ENCODE data around the gene PPFIA2. TPM values are rescaled to one million over a fixed set of nuclear protein-coding genes. Genes with fewer than 3 reads are reported as not detected.
"Not testable (repeated sequence)": the region's sequence is repeated elsewhere in the genome, so short reads cannot be mapped to it uniquely, and the experiment has no call there.

The PPFIA2 gene
- total and polyA plus RNA-seq, 9 donors, result 0.93 to 3.1 (median 1.5) TPM

GRCh38 chr12:81615026-81615588, 144.0 kb downstream of the PPFIA2 start:
- H3K27me3 ChIP-seq (ENCODE audit: control insufficient read depth, insufficient read depth, low read length), result no peaks in the 10 kb centered on the region
- peak; percentile 36 for DNase-seq
- no peaks in the 10 kb centered on the region for H3K9me3 ChIP-seq (replicated peaks; ENCODE audit: control insufficient read depth, low read depth, low read length)
- no peak overlapping the region for H3K27ac ChIP-seq (ENCODE audit: low read length)
- no peaks in the 10 kb centered on the region for H3K36me3 ChIP-seq (ENCODE audit: control insufficient read depth, insufficient read depth, low read length)
- H3K4me3 ChIP-seq (ENCODE audit: low read length), result no peak overlapping the region
- WGBS (ENCODE audit: insufficient coverage), result 45% methylated on average over 2 of the region's 3 CpGs
- H3K4me1 ChIP-seq (ENCODE audit: control insufficient read depth, insufficient read depth, low read length), result no peaks in the 10 kb centered on the region

GRCh38 chr12:81610955-81611889, 147.9 kb downstream of the PPFIA2 start:
- Histone ChIP-seq H3K4me1 (ENCODE audit: control insufficient read depth, insufficient read depth, low read length) (no peaks in the 10 kb centered on the region), H3K27ac (ENCODE audit: low read length) (no peak overlapping the region), H3K9me3 (replicated peaks; ENCODE audit: control insufficient read depth, low read depth, low read length) (no peaks in the 10 kb centered on the region), H3K4me3 (ENCODE audit: low read length) (no peak overlapping the region), H3K36me3 (ENCODE audit: control insufficient read depth, insufficient read depth, low read length) (no peaks in the 10 kb centered on the region), H3K27me3 (ENCODE audit: control insufficient read depth, insufficient read depth, low read length) (no peaks in the 10 kb centered on the region)
- WGBS (ENCODE audit: insufficient coverage), result 80% methylated on average over 11 of the region's 18 CpGs
- no peak for DNase-seq

GRCh38 chr12:81597928-81598604, 161.1 kb downstream of the PPFIA2 start:
- Histone ChIP-seq H3K4me1 (ENCODE audit: control insufficient read depth, insufficient read depth, low read length) (no peaks in the 10 kb centered on the region), H3K27me3 (ENCODE audit: control insufficient read depth, insufficient read depth, low read length) (no peaks in the 10 kb centered on the region), H3K9me3 (replicated peaks; ENCODE audit: control insufficient read depth, low read depth, low read length) (no peaks in the 10 kb centered on the region), H3K36me3 (ENCODE audit: control insufficient read depth, insufficient read depth, low read length) (no peaks in the 10 kb centered on the region), H3K4me3 (ENCODE audit: low read length) (no peak overlapping the region), H3K27ac (ENCODE audit: low read length) (no peak overlapping the region)
- WGBS (ENCODE audit: insufficient coverage), result 0% methylated on average over 1 of the region's 7 CpGs
- peak; percentile 6 for DNase-seq

GRCh38 chr12:81596558-81596957, 162.6 kb downstream of the PPFIA2 start:
- no peak for DNase-seq
- no peaks in the 10 kb centered on the region for H3K36me3 ChIP-seq (ENCODE audit: control insufficient read depth, insufficient read depth, low read length)
- H3K9me3 ChIP-seq (replicated peaks; ENCODE audit: control insufficient read depth, low read depth, low read length), result no peaks in the 10 kb centered on the region
- no peak overlapping the region for H3K4me3 ChIP-seq (ENCODE audit: low read length)
- no peaks in the 10 kb centered on the region for H3K27me3 ChIP-seq (ENCODE audit: control insufficient read depth, insufficient read depth, low read length)
- no peak overlapping the region for H3K27ac ChIP-seq (ENCODE audit: low read length)
- 0% methylated on average over 1 of the region's 1 CpG for WGBS (ENCODE audit: insufficient coverage)
- H3K4me1 ChIP-seq (ENCODE audit: control insufficient read depth, insufficient read depth, low read length), result no peaks in the 10 kb centered on the region

GRCh38 chr12:81591256-81591655, 167.9 kb downstream of the PPFIA2 start:
- Histone ChIP-seq H3K27me3 (ENCODE audit: control insufficient read depth, insufficient read depth, low read length) (no peaks in the 10 kb centered on the region), H3K27ac (ENCODE audit: low read length) (no peak overlapping the region), H3K4me3 (ENCODE audit: low read length) (no peak overlapping the region), H3K4me1 (ENCODE audit: control insufficient read depth, insufficient read depth, low read length) (no peaks in the 10 kb centered on the region), H3K36me3 (ENCODE audit: control insufficient read depth, insufficient read depth, low read length) (no peaks in the 10 kb centered on the region), H3K9me3 (replicated peaks; ENCODE audit: control insufficient read depth, low read depth, low read length) (peaks cover 5% of the 10 kb centered on the region)
- 75% methylated on average over 4 of the region's 4 CpGs for WGBS (ENCODE audit: insufficient coverage)
- no peak for DNase-seq

GRCh38 chr12:81590703-81591102, 168.4 kb downstream of the PPFIA2 start:
- no CpG with 5 or more reads among the region's 2 CpGs for WGBS (ENCODE audit: insufficient coverage)
- not testable (repeated sequence) for H3K27ac ChIP-seq (ENCODE audit: low read length); H3K27me3 ChIP-seq (ENCODE audit: control insufficient read depth, insufficient read depth, low read length); H3K36me3 ChIP-seq (ENCODE audit: control insufficient read depth, insufficient read depth, low read length); H3K9me3 ChIP-seq (replicated peaks; ENCODE audit: control insufficient read depth, low read depth, low read length); H3K4me1 ChIP-seq (ENCODE audit: control insufficient read depth, insufficient read depth, low read length); H3K4me3 ChIP-seq (ENCODE audit: low read length); DNase-seq

- Histone ChIP-seq H3K4me1 (ENCODE audit: control insufficient read depth, insufficient read depth, low read length) (no peaks in the 10 kb centered on the region), H3K9me3 (replicated peaks; ENCODE audit: control insufficient read depth, low read depth, low read length) (peaks cover 5% of the 10 kb centered on the region), H3K27ac (ENCODE audit: low read length) (no peak overlapping the region), H3K4me3 (ENCODE audit: low read length) (no peak overlapping the region), H3K36me3 (ENCODE audit: control insufficient read depth, insufficient read depth, low read length) (no peaks in the 10 kb centered on the region), H3K27me3 (ENCODE audit: control insufficient read depth, insufficient read depth, low read length) (no peaks in the 10 kb centered on the region)
- no CpG with 5 or more reads among the region's 1 CpG for WGBS (ENCODE audit: insufficient coverage)
- DNase-seq, result peak; percentile 4
Measured at GRCh38 chr12:81588235-81589008, 170.7 kb downstream of the PPFIA2 start.

GRCh38 chr12:81585787-81586186, 173.4 kb downstream of the PPFIA2 start:
- Histone ChIP-seq H3K9me3 (replicated peaks; ENCODE audit: control insufficient read depth, low read depth, low read length) (peaks cover 4% of the 10 kb centered on the region), H3K4me3 (ENCODE audit: low read length) (no peak overlapping the region), H3K36me3 (ENCODE audit: control insufficient read depth, insufficient read depth, low read length) (no peaks in the 10 kb centered on the region), H3K4me1 (ENCODE audit: control insufficient read depth, insufficient read depth, low read length) (no peaks in the 10 kb centered on the region), H3K27ac (ENCODE audit: low read length) (no peak overlapping the region), H3K27me3 (ENCODE audit: control insufficient read depth, insufficient read depth, low read length) (no peaks in the 10 kb centered on the region)
- no CpG with 5 or more reads among the region's 1 CpG for WGBS (ENCODE audit: insufficient coverage)
- no peak for DNase-seq

GRCh38 chr12:81573228-81573627, 185.9 kb downstream of the PPFIA2 start:
- H3K4me1 ChIP-seq (ENCODE audit: control insufficient read depth, insufficient read depth, low read length), result no peaks in the 10 kb centered on the region
- H3K27ac ChIP-seq (ENCODE audit: low read length), result no peak overlapping the region
- no peak for DNase-seq
- H3K9me3 ChIP-seq (replicated peaks; ENCODE audit: control insufficient read depth, low read depth, low read length), result no peaks in the 10 kb centered on the region
- H3K27me3 ChIP-seq (ENCODE audit: control insufficient read depth, insufficient read depth, low read length), result no peaks in the 10 kb centered on the region
- no CpG with 5 or more reads among the region's 3 CpGs for WGBS (ENCODE audit: insufficient coverage)
- no peaks in the 10 kb centered on the region for H3K36me3 ChIP-seq (ENCODE audit: control insufficient read depth, insufficient read depth, low read length)
- no peak overlapping the region for H3K4me3 ChIP-seq (ENCODE audit: low read length)

All from muscle of leg (tissue), 11 donors.